Endometrium (tissue), 2 donors: ENCODE measurements around the gene LSP1.
"Not testable (repeated sequence)": the region's sequence is repeated elsewhere in the genome, so short reads cannot be mapped to it uniquely, and the experiment has no call there.

ENCODE experiments used
- FAIRE-seq: peaks from 2 replicates; lab custom pipeline; 2012; peaks lifted over from hg19 to GRCh38; lab: Jason Lieb, UNC
- donor health status: control.
- donor health status: control.

The LSP1 gene, protein sequence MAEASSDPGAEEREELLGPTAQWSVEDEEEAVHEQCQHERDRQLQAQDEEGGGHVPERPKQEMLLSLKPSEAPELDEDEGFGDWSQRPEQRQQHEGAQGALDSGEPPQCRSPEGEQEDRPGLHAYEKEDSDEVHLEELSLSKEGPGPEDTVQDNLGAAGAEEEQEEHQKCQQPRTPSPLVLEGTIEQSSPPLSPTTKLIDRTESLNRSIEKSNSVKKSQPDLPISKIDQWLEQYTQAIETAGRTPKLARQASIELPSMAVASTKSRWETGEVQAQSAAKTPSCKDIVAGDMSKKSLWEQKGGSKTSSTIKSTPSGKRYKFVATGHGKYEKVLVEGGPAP

DNA sequence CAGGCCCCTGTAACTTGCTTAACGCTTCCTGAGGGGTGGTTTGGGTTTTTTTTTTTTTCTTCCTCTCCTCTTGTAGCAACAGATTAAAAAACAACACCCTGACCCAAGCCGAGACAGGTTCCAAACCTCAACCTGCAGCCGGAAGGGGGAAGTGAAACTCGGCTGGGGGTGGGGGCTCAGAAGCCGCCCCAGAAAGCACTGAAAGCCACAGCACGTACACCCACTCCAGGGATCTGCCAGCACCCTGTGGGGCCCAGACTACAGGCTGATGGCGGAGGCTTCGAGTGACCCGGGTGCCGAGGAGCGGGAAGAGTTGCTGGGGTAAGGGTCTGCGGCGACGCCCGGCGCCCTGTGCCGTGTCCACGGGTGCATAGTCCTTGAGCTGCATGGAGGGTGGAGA is at the start of gene LSP1:
Gene LSP1, plus strand, starts transcription at position 208 of the 400 bp plus-strand sequence. Its CDS starts 61 bp downstream, at position 269.
- FAIRE-seq, result no peak

DNA sequence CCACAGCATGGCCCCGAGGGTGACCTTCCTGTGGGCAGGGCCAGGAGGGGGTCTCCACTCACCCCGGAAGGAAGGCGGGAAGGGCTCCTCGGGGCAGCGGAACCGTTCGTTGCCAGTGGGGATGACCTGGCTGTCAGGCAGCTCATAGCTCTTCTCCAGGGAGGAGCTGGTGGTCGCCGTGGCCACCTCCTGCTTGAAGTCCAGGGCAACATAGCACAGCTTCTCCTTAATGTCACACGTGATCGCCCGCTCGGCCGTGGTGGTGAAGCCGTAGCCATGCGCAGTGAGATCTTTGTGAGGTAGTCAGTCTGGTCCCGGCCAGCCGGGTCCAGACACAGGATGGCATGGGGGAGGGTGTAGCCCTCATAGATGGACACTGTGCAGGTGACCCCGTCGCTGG is 49.6 kb upstream of the LSP1 start:
- FAIRE-seq, result no peak

DNA sequence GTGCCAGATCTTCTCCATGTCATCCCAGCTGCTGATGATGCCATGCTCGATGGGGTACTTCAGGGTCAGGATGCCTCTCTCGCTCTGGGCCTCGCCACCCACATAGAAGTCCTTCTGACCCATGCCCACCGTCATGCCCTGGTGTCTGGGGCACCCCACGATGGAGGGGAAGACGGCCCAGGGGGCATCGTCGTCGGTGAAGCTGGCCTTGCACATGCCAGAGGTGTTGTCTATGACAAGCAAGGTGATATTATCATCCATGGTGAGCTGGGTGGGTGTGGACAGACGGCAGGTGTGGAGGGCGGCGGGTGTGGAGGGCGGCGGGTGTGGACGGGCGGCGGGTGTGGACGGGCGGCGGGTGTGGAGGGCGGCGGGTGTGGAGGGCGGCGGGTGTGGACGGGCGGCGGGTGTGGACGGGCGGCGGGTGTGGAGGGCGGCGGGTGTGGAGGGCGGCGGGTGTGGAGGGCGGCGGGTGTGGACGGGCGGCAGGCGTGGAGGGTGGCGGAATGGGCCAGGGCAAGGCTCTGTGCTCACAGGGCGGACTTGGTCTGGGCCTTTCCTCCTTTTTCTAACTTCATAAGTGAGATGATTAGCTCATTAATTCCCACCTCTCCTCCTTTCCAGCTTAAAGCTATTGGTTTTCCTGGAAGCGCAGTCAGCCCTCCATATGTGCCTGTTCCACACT is 48.9 kb upstream of the LSP1 start:
- not testable (repeated sequence) for FAIRE-seq

DNA sequence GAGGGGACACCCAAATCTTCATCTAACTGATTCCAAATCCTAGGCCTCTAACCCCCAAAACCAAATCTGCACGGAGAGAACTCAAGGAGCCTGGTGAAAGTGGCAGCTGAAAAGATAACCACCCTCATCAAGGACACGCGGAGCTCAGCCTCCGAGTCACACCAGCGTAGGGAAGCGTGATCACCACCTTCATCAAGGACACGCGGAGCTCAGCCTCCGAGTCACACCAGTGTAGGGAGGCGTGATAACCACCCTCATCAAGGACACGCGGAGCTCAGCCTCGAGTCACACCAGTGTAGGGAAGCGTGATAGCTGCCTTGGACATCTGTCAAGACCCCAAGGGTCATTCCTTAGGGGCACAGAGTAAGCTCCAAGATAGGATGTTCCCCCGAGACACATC is 47.4 kb upstream of the LSP1 start:
- FAIRE-seq, result no peak

DNA sequence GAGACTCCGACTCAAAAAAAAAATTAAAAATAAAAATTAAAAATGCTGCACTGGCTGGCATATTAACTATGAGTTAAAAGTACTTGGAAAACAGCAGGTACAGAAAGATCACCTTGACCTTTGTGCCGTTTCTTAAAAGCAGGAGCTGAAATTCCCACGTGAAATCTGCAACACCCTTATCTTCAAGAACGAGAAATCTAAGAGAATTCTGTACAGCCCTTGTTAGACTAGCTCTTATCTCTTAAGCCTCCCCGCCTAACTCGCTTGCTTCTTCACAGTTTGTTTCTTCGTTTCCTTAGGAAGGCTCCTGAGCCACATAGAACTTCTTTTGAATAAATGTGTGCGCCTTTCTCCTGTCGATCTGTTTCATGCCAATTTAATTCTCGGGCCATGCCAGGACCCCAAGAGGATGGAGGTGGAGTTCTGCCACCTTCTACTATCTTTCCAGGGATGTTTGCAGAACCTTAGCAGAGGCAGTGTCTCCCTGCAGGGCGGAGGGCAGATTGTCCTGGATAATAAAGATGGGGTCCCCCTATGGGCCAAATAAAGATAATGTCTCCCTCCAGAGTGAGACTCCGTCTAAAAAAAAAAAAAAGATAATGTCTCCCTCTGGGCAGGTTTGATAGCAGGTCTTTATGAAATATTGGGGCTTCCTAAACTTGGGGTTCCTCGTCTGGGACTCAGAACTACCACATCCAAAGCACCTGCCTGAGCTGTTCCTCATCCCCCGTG is 45.5 kb upstream of the LSP1 start:
- FAIRE-seq, result no peak

DNA sequence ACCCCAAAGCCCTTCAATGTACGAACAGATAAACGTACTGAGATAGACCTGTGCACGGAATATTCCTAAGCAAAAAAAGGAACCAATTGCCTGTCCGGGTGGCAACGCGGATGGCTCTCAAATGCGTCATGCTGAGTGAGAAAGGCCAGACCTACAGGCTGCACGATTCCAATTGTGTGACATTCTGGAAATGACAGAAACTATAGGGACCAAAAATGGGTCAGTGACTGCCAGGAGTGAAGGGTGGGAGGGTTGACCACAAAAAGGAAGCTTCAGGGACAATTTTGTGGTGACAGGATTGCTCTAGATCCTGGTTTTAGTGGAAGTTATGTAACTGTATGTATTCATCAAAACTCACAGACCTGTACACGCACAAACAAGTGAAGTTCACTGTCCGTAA is 42.1 kb upstream of the LSP1 start:
- no peak for FAIRE-seq

DNA sequence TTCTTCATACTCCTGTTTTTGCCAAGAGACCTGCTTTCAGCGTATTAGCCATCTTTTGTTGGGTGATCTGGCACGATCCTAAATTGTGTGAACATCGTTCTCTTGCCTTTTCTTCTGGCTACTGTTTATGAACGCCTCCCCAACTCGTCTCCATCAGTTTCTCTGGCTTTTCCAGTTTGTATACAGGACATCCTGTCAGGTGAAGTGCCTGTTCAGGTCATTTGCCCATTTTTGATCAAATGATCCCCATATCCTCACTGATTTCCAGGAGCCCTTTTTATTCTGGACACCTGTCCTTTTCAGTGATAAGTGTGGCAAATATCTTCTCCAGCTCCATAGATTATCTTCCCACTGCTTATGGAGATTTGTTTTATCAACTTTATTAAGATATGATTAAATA is 40.6 kb upstream of the LSP1 start:
- no peak for FAIRE-seq

DNA sequence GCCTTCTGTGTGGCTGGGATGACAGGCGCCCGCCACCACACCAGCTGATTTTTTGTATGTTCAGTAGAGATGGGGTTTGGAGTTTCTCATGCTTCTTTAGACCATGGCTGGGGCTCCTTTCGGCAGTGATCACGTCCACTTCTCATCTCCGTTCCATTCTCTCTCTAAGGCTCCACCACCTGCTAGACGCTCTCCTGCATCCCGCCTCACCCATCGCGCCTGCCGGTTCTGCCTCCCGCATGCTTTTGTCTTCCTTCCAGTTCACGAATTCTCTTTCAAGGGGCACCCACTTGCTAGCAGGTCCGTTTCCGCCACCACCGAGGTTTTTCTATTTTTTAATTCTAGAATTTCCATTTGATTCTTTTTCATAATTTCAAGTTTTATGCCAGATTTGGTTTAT is 40.1 kb upstream of the LSP1 start:
- FAIRE-seq, result no peak

DNA sequence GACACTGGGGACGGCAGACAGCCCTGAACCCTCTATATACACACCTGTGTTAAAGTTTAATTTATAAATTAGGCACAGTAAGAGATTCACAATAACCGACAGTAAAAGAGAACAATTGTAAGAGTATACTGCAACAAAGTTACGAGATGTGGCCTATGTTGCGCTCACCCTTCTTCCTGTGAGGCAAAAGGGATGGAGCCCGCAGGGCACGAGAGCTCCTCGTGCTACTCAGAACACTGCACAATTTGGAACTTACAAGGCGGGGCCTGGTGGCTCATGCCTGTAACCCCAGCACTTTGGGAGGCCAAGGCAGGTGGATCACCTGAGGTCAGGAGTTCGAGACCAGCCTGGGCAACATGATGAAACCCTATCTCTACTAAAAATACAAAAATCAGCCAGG is 39.5 kb upstream of the LSP1 start:
- FAIRE-seq, result not testable (repeated sequence)

DNA sequence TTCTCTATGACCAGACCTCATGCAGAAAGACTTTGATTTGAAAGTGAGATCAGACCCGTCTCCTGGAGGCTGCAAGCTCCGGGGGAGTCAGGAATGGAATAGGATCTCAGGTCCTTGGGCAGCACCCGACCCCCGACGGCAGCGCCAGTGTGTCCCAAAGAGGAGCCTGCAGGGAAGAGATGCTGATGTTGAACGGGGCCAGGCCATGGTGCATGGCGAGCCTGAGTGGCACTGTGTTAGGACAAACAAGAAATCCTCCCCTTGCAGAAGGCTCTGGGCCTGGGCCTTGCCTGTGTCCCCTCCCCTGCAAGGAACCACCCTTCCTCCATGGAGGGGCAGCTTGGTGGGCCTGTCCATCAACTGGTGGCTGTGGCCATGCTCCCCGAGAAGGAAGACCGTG is 38.2 kb upstream of the LSP1 start:
- no peak for FAIRE-seq

DNA sequence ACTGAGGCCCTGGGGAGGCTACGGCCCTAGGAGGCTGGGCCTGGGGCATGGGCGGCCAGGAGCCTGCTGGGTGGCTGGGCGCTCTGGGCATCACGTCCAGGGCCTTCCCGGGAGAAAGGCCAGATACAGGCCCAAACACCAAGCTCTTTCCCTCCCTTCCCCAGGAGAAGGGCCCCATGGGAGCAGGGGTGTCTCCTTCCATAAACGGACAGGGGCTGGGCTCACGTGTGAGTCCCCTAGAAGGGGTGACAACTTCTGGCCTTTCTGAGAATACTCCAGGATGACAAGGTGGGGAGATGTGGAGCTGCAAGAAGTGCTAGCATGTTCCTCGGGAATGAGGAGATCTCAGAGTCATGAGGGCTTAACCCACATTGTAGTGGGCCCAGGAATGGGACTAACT is 37.6 kb upstream of the LSP1 start:
- no peak for FAIRE-seq

DNA sequence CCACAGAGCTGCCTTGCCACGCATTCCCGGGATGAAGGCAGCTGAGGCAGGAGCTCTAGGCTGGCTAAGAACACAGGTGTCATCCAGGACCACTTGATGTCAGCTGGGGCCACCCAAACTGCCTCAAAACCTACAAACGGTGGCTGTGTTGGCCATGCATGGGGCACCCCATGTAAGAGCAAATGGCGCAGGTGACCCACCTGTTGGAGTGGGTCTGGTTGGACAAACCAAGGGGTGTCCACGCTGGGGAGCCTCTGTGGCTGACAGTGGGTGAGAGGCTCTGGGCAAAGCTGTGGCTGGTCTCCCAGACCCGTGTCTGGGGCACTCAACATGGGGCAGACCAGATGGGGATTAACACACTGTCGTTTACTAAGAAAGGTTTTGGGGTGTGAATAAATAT is 37.1 kb upstream of the LSP1 start:
- FAIRE-seq, result no peak

DNA sequence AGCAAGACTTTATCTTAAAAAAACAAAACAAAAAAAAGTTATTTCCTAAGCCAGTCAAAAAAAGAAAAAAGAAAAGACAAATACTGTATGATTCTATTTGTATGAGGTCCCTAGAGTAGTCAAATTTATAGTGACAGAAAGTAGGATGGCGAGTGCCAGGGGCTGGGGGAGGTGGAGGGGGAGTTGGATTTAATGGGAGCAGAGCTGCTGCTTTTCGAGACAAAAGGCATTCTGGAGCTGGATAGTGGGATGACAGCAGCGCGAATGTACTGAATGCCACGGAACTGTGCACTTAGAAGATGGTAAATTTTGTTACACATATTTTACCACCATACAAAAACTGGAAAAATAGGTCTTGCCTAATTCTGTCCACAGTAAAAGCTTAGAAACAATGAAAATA is 35.9 kb upstream of the LSP1 start:
- no peak for FAIRE-seq

DNA sequence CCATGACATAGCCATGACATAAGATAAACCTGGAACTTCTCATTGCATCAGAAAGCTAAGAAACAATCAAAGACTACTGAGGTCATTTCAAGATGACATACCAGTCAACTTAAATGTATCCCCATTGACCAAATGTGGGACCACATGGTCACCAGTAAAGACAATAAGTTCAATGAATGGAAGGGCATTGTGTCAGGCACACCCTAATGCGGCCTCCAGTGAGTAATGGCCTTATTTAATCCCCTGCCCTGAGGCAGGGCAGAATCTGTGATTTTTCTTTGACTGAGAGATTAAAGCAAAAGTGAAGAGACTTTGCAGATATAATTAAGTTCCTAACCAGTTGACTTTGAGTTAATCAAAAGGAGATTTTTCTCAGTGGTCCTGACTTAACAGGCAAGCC is 35.4 kb upstream of the LSP1 start:
- no peak for FAIRE-seq

DNA sequence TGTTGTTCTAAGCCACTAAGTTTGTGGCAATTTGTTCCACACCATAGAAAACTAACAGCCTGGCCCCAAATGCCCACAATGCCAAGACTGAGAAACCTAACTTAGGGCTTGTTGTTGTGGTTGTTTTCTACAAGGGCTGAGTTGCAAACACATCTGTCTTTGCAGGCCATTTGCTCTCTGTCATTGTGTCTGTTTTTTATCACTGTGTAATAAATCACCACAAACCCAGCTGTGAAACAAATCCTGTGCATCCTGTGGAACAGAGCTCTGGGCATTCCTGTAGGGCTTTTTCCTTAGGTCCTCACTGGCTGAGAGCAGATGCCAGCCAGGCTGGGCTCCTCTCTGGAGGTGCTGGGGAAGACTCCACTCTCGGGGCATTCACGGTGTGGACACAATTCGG is 33.8 kb upstream of the LSP1 start:
- no peak for FAIRE-seq

DNA sequence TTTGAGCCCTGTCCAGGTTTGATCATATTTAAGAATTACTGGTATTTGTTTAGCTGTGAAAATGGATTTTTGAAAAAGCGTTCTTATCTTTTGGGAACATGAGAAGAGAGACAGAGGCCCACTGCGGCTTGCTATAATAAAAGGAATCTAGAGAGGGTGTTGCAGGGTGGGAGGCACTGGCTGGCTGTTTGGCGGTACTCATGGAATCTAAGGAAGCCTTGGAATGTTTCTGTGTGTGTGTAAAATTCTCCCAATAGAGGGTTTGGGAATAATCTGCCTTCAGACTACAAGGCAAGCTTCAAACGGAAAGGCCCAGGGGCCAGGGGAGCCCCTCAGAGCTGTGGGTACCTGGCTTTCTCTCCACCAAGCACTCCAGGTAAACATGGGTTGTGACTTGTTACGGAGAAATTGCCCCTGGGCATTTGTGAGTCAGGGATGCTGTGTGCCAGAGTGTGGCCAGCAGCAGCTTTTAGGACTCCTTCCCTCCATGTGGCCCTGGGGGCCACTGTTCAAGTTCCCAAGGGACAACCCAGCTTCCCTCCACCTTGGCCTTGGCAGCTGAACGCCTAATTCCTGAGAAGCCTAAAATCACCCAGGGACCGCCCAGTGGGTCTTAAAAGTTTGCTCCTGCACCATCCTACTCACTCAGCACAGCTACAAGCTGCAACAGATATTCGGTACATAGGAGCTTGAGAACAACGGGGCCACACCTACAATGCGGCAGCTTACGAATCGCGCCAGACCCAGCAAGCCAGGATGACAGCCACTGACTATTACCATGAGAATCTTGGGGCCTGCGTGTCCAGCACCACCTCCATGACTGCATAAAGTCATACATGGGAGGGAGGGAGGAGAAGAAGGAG is 32.2 kb upstream of the LSP1 start:
- no peak for FAIRE-seq

DNA sequence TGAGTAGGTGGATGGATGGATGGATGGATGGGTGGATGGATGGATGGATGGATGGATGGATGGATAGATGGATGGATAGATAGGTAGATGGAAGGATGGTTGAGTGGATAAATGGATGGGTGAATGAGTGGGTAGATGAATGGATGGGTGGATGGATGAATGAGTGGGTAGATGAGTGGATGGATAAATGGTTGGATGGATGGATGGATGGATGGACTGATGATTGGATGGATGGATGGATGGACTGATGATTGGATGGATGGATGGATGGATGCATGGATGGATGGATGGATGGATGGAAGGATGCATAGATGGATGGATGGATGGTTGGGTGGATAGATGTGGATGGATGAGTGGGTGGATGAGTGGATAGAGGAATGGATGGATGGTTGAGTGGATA is 31.3 kb upstream of the LSP1 start:
- no peak for FAIRE-seq

DNA sequence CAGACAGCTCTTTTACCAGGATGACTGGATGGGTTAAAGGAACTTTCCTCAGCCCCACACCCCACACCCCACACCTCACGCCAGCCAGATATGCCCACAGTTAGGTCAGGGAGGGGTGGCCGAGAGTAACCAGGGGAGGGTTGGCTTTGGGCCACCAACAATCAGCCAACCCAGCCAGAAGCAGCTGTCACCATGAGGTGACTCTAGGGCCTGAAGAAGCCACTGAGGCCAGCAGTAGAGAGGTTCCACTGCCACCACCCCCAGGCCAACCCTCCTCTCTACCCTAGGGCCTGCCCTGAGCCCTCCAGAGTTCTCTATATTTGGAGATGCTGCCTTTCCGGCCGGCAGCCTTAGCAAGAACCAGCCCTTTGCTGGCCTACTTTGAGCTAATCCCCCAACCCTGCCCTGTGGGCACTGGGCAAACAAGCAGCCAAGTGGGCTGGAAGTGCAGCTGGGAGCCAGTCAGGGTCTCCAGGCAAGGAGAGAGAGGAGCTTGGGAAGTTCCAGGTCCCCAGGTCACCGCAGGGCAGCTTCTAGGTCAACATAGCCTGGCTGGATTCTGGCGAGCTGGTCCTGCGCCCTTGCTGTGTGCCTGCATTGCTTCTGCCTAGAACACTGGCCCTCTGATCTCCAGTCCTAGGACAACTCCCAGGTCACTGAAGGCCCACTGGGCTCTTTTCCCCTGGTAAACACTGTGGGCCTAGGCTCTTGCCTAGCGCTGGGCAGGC is 30.1 kb upstream of the LSP1 start:
- no peak for FAIRE-seq

DNA sequence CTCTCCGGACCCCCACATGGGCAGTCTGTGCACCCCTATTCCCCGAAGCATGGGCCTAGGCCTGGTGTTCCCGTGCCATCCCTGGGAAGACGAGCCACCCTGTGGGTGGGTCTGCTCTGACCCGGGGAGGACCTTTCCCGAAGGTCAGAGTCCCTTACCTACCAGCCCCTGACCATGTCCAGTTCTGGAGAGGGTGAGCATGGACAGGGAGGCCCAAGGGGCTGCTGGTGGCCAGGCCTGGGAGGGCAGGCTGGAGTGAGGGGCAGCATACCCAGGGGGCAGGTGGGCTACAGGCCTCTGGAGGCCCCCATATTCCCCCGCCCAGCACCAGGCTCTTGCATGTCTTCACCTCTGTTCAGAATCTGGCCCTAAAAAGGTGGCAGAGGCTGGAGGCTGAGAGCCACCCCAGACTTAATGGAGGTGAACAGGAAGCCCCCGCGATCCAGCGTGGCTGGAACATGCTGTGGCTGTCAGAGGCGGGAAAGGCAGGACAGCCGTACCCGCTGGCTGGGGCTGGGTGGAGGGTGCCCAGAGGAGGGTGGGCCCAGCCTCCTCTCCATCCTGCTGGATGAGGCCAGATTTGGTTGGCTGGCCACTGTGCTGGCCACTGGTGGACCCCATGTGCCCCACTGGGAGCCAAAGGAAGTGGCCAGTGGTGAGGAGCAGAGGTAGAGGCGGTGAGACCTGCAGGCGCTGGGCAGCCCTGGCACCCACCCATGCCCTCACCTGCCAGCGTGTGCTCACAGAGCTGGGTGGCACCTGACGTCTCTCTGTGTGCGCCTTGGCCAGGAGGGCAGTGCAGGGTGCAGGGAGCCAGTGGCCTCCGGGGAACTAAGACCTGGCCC is 29.3 kb upstream of the LSP1 start:
- no peak for FAIRE-seq

DNA sequence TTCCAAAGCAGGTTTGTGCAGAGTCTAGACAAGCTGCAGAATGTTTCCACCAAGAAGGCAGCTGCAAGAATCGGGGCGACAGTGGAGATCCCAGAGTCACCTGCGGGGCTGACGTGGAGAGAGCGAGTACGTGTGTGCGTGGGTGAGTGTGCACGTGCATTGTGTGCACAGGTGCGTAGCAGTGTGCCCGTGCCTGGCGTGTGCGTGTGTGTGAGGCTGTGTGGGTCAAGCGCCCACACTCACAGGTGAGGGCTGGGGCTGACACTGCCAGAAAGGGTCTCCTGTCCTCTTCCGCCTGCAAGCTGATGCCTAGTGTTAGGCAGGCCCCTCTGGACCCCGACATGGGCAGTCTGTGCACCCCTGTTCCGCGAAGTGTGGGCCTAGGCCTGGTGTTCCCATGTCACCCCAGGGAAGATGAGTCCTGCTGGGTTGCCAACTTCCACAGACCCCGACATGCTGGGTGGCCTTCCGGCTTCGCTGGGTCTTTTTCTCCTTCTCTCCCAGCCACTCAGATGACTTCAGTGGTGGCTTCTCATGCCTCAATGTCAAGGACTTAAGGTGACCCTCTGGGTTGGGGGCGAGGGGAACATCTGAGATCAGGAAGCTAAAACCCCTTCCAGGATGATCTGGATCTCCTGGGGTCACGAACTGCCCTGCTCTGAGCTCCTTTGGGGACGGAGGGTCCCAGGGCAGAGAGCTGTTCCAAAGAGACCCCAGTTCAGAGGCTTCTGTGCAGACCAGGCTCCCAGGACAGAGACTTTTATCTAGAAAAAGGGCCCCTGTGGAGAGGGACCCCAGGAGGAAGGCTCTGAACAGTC is 28.5 kb upstream of the LSP1 start:
- no peak for FAIRE-seq
